Spleen (tissue), 7 donors: ENCODE measurements around the gene USP7.

Source experiments
- CTCF ChIP-seq, 11 experiments: fragments of 200-600 bp in 7 of 11; fragments of 450-650 bp in 4 of 11; sonication (generic) in 4 of 11; IDR thresholded peaks in 8 of 11; conservative IDR thresholded peaks in 3 of 11; 1 replicate in 7 of 11; 2 replicates in 4 of 11; pipeline versions ENCODE4 v1.4.0 to v1.8.0; 2016 to 2021; ENCODE audit warnings: antibody characterized with exemption in 11 of 11, inconsistent platforms in 4 of 11, mild to moderate bottlenecking in 1 of 11
- POLR2AphosphoS5 ChIP-seq, 3 donors: sonication (generic); formaldehyde crosslinking; IDR thresholded peaks; one replicate each; pipeline ENCODE4 v1.5.1; 2017; ENCODE audit warnings: antibody characterized with exemption in 3 of 3
- donor health status: DM: no; HTN: no; CAD: no; lungs with moderate emphysema.
- donor health status: DM: no; HTN: no; CAD: no.
- donor health status: DM: no; HTN: no; CAD: no.

- TF ChIP-seq POLR2AphosphoS5 (IDR thresholded peaks at IDR 0.05) (no peak), CTCF (IDR thresholded peaks at IDR 0.05 in 8 of 11, conservative IDR thresholded peaks at IDR 0.05 in 3 of 11) (no peak)
These were observed 37.0 kb upstream of the USP7 start for GRCh38 chr16:9000664-9001063.
